Neural cell (in vitro differentiated cells): Measurements from ENCODE around the gene LAPTM5. TPM values are rescaled to one million over a fixed set of nuclear protein-coding genes. Genes with fewer than 3 reads are reported as not detected.

Source experiments
- H2AFZ ChIP-seq: fragments of 200-600, 300-800 bp; sonication (generic), shearing (Covaris generic); 2 replicates; pipeline ENCODE4 v1.6.0; 2014; ENCODE audit warnings: low read depth, mild to moderate bottlenecking, antibody characterized with exemption, low read length, moderate library complexity
- H3F3A ChIP-seq: fragments of 200-600 bp; shearing (Covaris generic); 2 replicates; pipeline ENCODE4 v1.6.1; 2016; ENCODE audit warnings: mild to moderate bottlenecking, moderate library complexity, mixed read lengths, antibody characterized with exemption, low read length; ENCODE audit not compliant: insufficient read depth, poor library complexity, severe bottlenecking
- H3K27ac ChIP-seq: fragments of 200-600, 300-800 bp; sonication (generic), shearing (Covaris generic); 2 replicates; pipeline ENCODE4 v1.5.1; 2014; ENCODE audit warnings: mild to moderate bottlenecking, low read length, moderate library complexity
- H3K27me3 ChIP-seq: fragments of 300-800, 200-600 bp; sonication (generic), shearing (Covaris generic); 2 replicates; pipeline ENCODE4 v1.6.0; 2014; ENCODE audit warnings: mild to moderate bottlenecking, low read depth, low read length, moderate library complexity; ENCODE audit not compliant: insufficient read depth
- H3K36me3 ChIP-seq: fragments of 300-800, 200-600 bp; sonication (generic), shearing (Covaris generic); 2 replicates; pipeline ENCODE4 v1.5.1; 2014; ENCODE audit warnings: mild to moderate bottlenecking, antibody characterized with exemption, low read length, moderate library complexity; ENCODE audit not compliant: insufficient read depth
- H3K4me2 ChIP-seq: fragments of 300-800, 200-600 bp; sonication (generic), shearing (Covaris generic); 2 replicates; pipeline ENCODE4 v1.6.0; 2014; ENCODE audit warnings: mild to moderate bottlenecking, low read length
- H3K4me3 ChIP-seq: fragments of 300-800, 200-600 bp; sonication (generic), shearing (Covaris generic); 2 replicates; pipeline ENCODE4 v1.5.1; 2014; ENCODE audit warnings: mild to moderate bottlenecking, low read length, moderate library complexity
- H3K79me2 ChIP-seq: fragments of 200-600 bp; shearing (Covaris generic); replicated peaks from 2 replicates; pipeline ENCODE4 v1.6.0; 2014; ENCODE audit warnings: mild to moderate bottlenecking, low read length, moderate library complexity; ENCODE audit not compliant: insufficient read depth
- H3K9ac ChIP-seq: fragments of 300-800, 200-600 bp; sonication (generic), shearing (Covaris generic); 2 replicates; pipeline ENCODE4 v1.6.1; 2016; ENCODE audit warnings: mild to moderate bottlenecking, low read length, mixed read lengths
- H3K9me2 ChIP-seq: fragments of 200-600 bp; shearing (Covaris generic); 2 replicates; pipeline ENCODE4 v1.6.1; 2016; ENCODE audit warnings: mild to moderate bottlenecking, low read length, mixed read lengths; ENCODE audit not compliant: insufficient read depth
- H3K9me3 ChIP-seq: fragments of 200-600, 300-800 bp; sonication (generic), shearing (Covaris generic); 2 replicates; pipeline ENCODE4 v1.6.1; 2016; ENCODE audit warnings: mild to moderate bottlenecking, mixed run types, low read length, moderate library complexity, mixed read lengths
- H4K20me1 ChIP-seq: fragments of 200-600 bp; shearing (Covaris generic); 2 replicates; pipeline ENCODE4 v1.6.1; 2016; ENCODE audit warnings: mild to moderate bottlenecking, mixed run types; ENCODE audit not compliant: insufficient read depth
- EP300 ChIP-seq: fragments of 450-650 bp; conservative IDR thresholded peaks from 2 replicates; pipeline ENCODE4 v1.6.1; 2014; ENCODE audit warnings: antibody characterized with exemption, mild to moderate bottlenecking, moderate library complexity; ENCODE audit not compliant: poor library complexity, severe bottlenecking
- EZH2 ChIP-seq: fragments of 200-600, 300-800 bp; shearing (Covaris generic), sonication (generic); IDR thresholded peaks from 2 replicates; pipeline ENCODE4 v1.6.1; 2014; ENCODE audit warnings: antibody characterized with exemption, low read length, borderline replicate concordance, mild to moderate bottlenecking; ENCODE audit not compliant: insufficient read depth, poor library complexity, severe bottlenecking
- MXI1 ChIP-seq: fragments of 450-650 bp; conservative IDR thresholded peaks from 2 replicates; pipeline ENCODE4 v1.6.1; 2014; ENCODE audit warnings: antibody characterized with exemption, mild to moderate bottlenecking; ENCODE audit not compliant: poor library complexity, severe bottlenecking
- POLR2AphosphoS5 ChIP-seq: IDR thresholded peaks from 2 replicates; pipeline ENCODE4 v1.6.1; 2012
- RAD21 ChIP-seq: fragments of 450-650 bp; conservative IDR thresholded peaks from 2 replicates; pipeline ENCODE4 v1.6.1; 2014; ENCODE audit warnings: antibody characterized with exemption, mild to moderate bottlenecking, moderate library complexity
- REST ChIP-seq: IDR thresholded peaks from 2 replicates; pipeline ENCODE4 v1.6.1; 2012; ENCODE audit warnings: borderline replicate concordance
- SMC3 ChIP-seq: fragments of 450-650 bp; conservative IDR thresholded peaks from 2 replicates; pipeline ENCODE4 v1.6.1; 2014; ENCODE audit warnings: antibody characterized with exemption, mild to moderate bottlenecking, moderate library complexity; ENCODE audit not compliant: poor library complexity
- TAF1 ChIP-seq: IDR thresholded peaks from 2 replicates; pipeline ENCODE4 v1.6.1; 2012; ENCODE audit warnings: low read depth
- polyA plus RNA-seq: library from polyadenylated mRNA; depleted of rRNA; stranded (reverse); fragments of >200 nt; gene quantifications from 2 replicates; pipeline ENCODE4 v1.2.3, GENCODE V29; 2014
- TF ChIP-seq, protein P1 (sequence below): fragments of 450-650 bp; IDR thresholded peaks from 2 replicates; pipeline ENCODE4 v1.5.1; 2014; ENCODE audit warnings: antibody characterized with exemption, mild to moderate bottlenecking, moderate library complexity; ENCODE audit not compliant: poor library complexity, severe bottlenecking

The LAPTM5 gene
- polyA plus RNA-seq, 1 donor from 2014 or later: 0.12 TPM

GRCh38 chr1:30696831-30697230 lies 60.7 kb downstream of the LAPTM5 start:
- no peak overlapping the region for H3K9ac ChIP-seq
- no peaks in the 10 kb centered on the region for H3K79me2 ChIP-seq
- H3K9me3 ChIP-seq: no peaks in the 10 kb centered on the region
- H3K27me3 ChIP-seq: no peaks in the 10 kb centered on the region
- no peaks in the 10 kb centered on the region for H3F3A ChIP-seq
- no peak overlapping the region for H3K4me2 ChIP-seq
- H2AFZ ChIP-seq: no peak overlapping the region
- no peak overlapping the region for H3K4me3 ChIP-seq
- H3K9me2 ChIP-seq: no peaks in the 10 kb centered on the region
- no peak overlapping the region for H3K27ac ChIP-seq
- no peaks in the 10 kb centered on the region for H4K20me1 ChIP-seq
- no peaks in the 10 kb centered on the region for H3K36me3 ChIP-seq
- TF ChIP-seq MXI1 (no peak), SMC3 (no peak), EP300 (no peak)
- TF ChIP-seq, protein P1, sequence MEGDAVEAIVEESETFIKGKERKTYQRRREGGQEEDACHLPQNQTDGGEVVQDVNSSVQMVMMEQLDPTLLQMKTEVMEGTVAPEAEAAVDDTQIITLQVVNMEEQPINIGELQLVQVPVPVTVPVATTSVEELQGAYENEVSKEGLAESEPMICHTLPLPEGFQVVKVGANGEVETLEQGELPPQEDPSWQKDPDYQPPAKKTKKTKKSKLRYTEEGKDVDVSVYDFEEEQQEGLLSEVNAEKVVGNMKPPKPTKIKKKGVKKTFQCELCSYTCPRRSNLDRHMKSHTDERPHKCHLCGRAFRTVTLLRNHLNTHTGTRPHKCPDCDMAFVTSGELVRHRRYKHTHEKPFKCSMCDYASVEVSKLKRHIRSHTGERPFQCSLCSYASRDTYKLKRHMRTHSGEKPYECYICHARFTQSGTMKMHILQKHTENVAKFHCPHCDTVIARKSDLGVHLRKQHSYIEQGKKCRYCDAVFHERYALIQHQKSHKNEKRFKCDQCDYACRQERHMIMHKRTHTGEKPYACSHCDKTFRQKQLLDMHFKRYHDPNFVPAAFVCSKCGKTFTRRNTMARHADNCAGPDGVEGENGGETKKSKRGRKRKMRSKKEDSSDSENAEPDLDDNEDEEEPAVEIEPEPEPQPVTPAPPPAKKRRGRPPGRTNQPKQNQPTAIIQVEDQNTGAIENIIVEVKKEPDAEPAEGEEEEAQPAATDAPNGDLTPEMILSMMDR: no peak

- Histone ChIP-seq H3K4me2 (no peak overlapping the region), H3K9ac (no peak overlapping the region), H4K20me1 (no peaks in the 10 kb centered on the region), H3F3A (no peaks in the 10 kb centered on the region), H3K27me3 (no peaks in the 10 kb centered on the region), H3K36me3 (no peaks in the 10 kb centered on the region), H3K9me3 (no peaks in the 10 kb centered on the region), H3K9me2 (no peaks in the 10 kb centered on the region), H3K27ac (no peak overlapping the region), H3K4me3 (no peak overlapping the region), H2AFZ (no peak overlapping the region), H3K79me2 (no peaks in the 10 kb centered on the region)
- no peak for TF ChIP-seq REST
- TF ChIP-seq, protein P1: no peak
- no peak for TF ChIP-seq EP300
- no peak for TF ChIP-seq POLR2AphosphoS5
- no peak for TF ChIP-seq SMC3
- TF ChIP-seq EZH2: no peak
- TF ChIP-seq TAF1: no peak
- TF ChIP-seq RAD21: no peak
- no peak for TF ChIP-seq MXI1
These were observed 62.1 kb downstream of the LAPTM5 start for GRCh38 chr1:30695439-30695841.
